Colon (tissue), 2 donors: ENCODE measurements around the gene RCSD1.
"Not testable (repeated sequence)": the region's sequence is repeated elsewhere in the genome, so short reads cannot be mapped to it uniquely, and the experiment has no call there.

Experiments
- FAIRE-seq: peaks from 2 replicates; lab custom pipeline; 2012; peaks lifted over from hg19 to GRCh38; lab: Jason Lieb, UNC
- donor health status: control.
- donor health status: control.

The RCSD1 gene

GRCh38 chr1:167629681-167630567 lies at the start of gene RCSD1:
RCSD1 (plus strand) TSS chr1:167630232; CDS start chr1:167630424, 192 bp downstream.
- FAIRE-seq, result no peak

- no peak for FAIRE-seq
Measured at GRCh38 chr1:167582064-167582463, 48.0 kb upstream of the RCSD1 start.

GRCh38 chr1:167582722-167583121 lies 47.3 kb upstream of the RCSD1 start:
- no peak for FAIRE-seq

GRCh38 chr1:167584581-167584980 lies 45.5 kb upstream of the RCSD1 start:
- FAIRE-seq, result no peak

- FAIRE-seq, result no peak
Measured at GRCh38 chr1:167587342-167587741, 42.7 kb upstream of the RCSD1 start.

DNA sequence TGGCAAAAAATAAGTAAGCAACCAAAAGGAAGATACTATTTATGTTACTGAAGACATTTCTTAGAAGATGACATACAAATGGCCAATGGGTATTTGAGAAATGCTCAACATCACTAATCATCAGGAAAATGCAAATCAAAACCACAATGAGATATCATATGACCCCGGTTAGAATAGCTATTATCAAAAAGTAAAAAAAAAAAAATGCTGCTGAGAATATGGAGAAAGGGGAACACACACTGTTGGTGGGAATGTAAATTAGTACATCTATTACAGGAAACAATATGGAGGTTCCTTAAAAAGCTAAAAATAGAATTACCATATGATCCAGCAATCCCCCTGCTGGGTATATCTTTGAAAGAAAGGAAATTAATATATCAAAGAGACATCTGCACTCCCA lies 42.2 kb upstream of the RCSD1 start:
- no peak for FAIRE-seq

GRCh38 chr1:167588361-167588760 lies 41.7 kb upstream of the RCSD1 start:
- FAIRE-seq, result no peak

DNA sequence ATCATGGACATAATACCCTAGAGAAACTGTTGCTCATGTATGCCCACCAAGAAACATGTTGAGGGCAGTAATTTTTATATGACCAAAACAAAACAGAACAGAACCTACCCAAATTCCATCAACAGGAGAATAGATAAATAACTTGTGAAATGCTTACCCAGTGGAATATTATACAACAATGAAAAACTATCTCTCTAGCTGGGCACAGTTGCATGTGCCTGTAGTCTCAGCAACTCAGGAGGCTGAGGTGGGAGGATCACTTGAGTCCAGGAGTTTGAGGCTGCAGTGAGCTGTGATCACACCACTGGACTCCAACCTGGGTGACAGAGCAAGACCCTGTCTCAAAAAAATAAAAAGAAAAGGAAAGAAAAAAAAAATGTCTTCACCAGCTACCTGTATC lies 37.6 kb upstream of the RCSD1 start:
- FAIRE-seq, result no peak

DNA sequence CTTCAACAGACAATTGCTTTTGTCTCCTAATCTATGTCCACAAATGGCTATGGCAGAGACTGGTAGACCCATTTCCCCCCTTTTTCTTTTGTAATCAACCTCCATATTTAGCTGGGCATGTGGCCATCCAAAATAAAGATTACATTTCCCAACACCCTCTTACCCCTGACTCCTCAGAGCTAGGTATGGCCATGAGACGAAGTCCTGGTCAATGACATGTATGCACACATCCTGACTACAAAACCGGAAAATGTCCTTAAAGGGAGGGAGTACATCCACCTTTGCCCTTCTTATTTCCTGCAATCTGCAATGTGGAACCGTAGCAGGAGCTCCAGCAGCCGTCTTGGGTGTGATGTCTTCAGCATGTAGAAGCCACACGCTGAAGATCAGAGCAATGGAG lies 36.2 kb upstream of the RCSD1 start:
- no peak for FAIRE-seq

DNA sequence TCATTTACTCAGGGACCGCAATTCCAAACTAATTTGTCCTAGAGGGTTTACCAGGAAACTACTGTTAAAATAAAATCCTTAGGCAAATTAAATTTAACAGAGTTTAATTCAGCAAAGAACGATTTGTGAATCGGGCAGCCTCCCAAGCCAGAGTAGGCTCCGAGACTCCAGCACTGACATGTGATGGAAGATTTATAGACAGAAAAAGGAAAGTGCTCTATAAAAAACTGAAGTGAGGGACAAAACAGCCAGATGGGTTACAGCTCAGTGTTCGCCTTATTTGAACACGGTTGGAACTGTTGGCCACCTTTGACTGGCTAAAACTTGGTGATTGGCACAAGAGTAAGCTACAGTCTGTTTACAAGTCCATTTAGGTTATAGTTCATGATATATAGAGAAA lies 35.2 kb upstream of the RCSD1 start:
- FAIRE-seq, result no peak

GRCh38 chr1:167599957-167600581 lies 30.0 kb upstream of the RCSD1 start:
- no peak for FAIRE-seq

GRCh38 chr1:167601442-167602383 lies 28.3 kb upstream of the RCSD1 start:
- no peak for FAIRE-seq

DNA sequence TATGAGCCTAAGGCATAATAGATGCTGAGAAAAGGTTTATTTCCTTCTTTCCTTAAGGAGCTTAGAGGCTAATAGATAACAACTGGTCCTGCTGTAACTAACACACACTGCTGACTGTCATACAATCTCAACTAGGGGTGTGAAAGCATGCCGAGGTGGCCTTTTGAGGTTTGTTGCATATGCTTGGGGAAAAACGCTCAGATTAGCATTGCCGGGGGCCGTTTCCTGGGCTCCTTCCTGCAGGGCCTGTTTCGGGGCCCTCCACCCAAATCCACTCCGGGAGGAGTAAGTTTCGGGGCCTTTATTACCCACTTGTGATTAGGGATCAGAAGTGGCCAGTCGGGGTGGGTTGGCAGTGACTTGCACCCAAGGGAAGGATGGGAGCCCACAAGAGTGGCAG lies 27.2 kb upstream of the RCSD1 start:
- FAIRE-seq, result no peak

GRCh38 chr1:167605576-167605975 lies 24.5 kb upstream of the RCSD1 start:
- FAIRE-seq, result no peak

GRCh38 chr1:167611983-167612382 lies 18.0 kb upstream of the RCSD1 start:
- no peak for FAIRE-seq

DNA sequence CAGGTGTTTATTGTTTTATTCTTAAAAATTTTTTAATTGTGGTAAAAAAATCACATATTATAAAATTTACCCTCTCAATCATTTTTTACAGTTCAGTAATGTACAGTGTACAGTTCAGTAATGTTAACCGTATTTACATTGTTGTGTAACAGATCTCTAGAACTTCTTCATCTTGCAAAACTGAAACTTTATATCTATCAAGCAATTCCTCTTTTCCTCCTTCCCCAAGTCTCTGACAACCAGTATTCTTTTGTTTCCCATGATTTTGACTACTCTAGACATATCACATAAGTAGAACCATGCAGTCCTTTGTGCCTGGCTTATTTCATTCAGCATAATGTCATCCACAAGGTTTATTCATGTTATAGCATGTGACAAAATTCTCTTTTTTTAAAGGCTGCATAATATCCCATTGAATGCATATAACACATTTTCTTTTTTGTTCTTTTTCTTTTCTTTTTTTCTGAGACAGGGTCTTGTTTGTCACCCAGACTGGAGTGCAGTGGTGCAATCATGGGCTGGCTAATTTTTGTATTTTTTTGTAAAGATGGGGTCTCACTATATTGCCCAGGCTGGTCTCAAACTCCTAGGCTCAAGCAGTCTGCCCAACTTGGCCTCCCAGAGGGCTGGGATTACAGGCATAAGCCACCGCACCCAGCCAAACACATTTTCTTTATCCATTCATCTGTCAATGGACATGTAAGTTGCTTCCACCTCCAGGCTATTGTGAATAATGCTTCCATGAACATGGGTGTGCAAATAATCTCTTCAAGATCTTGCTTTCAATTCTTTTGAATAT lies 17.2 kb upstream of the RCSD1 start:
- FAIRE-seq, result no peak

- not testable (repeated sequence) for FAIRE-seq
Measured at GRCh38 chr1:167613984-167614383, 16.0 kb upstream of the RCSD1 start.

DNA sequence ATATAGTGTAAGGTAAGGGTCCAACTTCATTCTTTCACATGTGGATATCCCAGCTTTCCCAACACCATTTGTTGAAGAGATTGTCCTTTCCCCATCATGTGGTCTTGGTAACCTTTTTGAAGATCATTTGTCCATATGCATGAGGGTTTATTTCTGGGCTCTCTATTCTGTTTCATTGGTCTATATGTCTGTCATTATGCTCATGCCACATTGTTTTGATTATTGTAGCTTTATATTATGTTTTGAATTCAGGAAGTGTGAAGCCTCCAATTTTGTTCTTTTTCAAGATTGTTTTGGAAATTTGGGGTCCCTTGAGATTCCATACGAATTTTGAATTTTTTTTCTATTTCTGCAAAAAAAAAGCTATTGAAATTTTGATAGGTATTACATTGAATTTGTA lies 15.2 kb upstream of the RCSD1 start:
- no peak for FAIRE-seq

DNA sequence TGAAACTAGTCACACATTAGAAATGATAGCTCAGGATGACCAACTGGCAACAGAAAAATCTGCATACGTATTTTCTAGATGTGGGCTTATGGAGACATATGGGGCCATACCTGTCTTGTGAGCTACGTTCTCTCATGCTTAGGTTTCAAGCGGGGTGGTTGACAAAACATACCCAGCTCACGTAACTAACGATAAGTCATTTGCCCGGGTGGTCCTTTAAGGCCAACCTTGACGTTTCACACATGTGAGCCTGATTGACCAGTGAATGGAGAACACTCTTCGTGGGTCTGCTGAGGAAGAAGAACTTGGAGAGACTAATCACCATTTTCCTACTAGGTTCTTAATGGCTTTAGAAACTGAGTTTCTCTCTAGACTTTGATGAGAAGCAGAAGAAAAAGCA lies 13.5 kb upstream of the RCSD1 start:
- no peak for FAIRE-seq

DNA sequence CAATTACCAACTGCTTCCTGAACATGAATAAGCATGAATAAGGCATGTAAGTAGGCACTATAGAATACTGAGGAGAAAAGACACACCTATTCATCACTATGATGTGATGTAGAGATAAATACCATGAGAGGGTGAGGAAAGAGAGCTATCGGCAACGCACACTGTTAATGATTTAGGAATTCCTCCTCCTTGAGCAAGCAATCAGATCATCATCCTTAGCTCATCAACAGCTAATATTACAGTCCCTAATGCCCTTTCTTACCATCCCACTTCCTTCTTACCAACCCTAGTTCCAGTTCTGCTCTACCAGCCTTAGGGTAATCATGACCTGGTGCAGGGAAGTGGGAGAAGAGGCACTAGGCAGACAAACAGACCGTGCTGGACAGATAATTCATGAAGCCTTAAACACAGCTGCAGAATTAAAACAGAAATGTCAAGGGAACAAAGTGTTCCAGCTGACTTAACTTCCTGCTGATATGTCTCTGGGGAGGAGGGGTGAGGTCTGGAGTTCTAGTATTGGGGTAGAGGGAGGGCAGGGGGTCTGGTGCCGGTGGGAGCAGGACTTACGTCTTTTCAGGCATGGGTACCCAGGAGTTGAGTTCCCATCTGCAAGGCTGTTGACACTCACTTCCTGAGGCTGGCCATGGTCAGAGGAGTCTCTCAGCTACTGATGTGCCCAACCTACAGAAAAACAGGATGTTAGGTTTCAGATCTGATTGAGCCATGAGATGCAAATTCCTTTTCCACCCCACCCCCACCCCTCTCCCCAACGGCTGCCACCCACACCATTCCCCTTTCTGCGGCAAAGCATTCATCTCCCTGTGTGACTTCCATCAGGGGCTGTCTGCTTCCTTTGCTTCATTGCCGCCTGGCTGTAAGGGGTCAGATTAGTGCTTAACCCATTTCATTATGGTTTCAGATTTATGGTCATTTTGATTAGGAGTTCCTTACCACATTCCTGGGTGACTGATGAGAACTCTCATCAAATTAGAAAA lies 12.6 kb upstream of the RCSD1 start:
- no peak for FAIRE-seq
